CD4-positive, alpha-beta T cell treated with Interleukin-1 beta for 1 hour (primary cell): Measurements from ENCODE around the gene MATN1.
A peak's percentile ranks its signal among the peaks of the same experiment; 100 is the strongest.

ENCODE experiments used
- DNase-seq, 2 donors: peaks; one replicate each; pipeline ENCODE4 v3.0.0-alpha.2; 2020 to 2022

The MATN1 gene

DNA sequence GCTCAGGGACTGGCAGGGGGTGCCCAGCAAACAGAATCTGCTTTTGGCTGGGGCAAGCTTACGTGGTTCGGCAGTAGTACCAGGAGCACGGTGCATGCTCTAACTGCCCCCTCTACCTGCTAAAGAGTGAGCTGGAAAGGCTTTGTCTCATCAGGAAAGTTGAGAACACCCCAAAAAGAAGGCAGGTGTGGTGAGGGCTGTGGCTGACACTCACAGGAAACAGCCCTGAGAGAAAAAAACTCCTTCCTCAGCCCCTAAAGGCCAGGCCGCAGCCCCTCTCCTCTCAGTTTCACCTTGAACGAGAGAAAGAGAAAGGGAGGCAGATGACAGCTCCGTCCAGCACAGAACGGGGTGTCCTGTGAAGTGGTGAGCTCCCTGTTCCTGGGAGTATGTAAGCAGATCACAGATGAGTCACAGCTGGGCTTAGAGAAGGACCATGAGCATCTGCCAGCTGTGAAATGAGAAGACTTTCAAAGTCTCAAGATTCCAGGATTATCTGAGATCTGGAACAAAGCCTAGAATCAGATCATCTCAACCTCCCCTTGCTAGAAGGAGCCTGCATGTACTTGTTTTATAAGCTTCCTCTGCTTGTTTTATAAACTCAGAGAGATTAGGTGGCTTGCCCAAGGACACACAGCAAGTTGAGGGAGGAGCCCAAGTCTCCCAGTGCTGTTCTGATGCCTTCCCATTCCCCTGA, 20.8 kb upstream of the MATN1 start:
- peak in 1 of 2 donors; percentile 62 for DNase-seq

DNA sequence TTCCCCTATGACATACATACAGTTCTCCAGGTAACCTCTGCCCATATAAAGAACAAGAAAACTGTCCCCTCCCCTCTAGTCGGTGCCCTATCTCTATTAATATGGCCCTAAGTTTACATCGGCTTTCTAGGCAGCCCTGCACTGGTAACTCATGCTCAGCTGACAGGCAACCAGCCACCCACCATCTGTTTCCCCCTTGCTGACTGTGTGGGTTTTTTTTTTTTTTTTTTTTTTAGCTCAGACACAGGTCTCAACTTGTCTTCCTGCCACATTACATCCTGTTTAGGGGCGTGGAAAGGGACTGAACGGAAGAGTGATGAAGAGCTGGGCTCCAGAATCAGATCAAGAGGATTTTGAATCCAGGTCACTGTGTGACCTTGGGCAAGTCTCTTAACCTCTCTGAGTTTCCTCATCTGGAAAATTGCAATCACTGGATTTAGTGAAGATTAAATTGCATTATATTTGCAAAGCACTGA, 20.2 kb upstream of the MATN1 start:
- peak; percentile 84 to 86 for DNase-seq

DNA sequence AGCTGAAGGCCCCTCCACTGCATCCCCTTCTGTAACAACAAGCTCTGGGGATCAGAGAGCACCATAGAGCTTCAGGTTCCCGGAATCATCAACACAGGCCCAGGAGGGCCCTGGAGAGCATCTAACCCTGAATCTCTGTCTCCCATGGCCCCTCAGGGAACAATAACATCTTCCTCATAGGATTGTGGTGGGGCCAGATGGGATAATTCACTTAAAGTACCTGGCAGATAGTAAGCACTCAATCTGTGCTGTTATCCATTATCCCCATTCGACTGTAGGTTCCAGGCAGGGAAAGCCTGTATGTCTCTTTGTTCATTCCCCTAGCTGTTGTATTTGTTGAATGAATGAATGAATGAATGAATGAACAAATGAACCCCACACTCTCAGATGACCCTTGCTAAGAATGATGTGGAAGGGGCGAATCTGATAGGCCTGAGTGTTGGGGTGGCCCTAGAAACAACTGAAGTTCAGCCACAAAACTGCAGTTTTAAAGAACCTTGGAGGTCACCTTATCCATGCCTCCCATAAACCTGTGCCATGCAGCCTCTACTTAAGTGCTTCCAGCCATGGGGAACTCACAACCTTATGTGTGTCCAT, 19.7 kb upstream of the MATN1 start:
- no peak for DNase-seq

DNA sequence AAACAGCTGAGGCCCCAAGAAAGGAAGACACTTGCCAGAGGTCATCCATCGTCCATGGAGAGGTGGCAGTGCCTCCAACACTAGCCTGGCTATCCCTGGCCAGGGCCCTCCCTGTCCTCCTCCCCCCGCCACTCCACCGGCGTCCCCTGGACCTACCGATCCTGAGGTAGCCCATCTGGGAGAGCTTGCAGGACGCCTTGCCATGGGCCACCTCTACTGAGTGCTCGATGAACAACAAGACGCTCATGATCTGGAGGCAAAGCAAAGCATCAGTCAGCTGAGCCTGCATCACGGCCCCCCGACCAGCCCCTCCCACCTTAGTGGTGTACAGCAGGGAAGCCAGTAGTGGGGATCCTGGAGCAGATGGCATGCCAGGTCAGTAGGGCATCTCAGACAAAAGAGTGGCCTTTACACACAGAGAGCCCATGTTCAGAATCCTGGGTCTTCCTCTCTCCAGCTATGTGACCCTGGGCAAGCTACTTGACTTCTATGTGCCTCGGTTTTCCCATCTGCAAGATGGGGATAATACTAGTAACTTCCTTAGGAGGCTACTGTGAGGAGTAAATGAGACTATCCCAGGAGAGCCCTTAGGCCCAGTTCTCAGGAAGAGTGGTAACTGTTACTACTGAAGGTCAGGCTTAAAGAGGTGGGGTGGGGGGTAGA, 19.0 kb upstream of the MATN1 start:
- DNase-seq = no peak

DNA sequence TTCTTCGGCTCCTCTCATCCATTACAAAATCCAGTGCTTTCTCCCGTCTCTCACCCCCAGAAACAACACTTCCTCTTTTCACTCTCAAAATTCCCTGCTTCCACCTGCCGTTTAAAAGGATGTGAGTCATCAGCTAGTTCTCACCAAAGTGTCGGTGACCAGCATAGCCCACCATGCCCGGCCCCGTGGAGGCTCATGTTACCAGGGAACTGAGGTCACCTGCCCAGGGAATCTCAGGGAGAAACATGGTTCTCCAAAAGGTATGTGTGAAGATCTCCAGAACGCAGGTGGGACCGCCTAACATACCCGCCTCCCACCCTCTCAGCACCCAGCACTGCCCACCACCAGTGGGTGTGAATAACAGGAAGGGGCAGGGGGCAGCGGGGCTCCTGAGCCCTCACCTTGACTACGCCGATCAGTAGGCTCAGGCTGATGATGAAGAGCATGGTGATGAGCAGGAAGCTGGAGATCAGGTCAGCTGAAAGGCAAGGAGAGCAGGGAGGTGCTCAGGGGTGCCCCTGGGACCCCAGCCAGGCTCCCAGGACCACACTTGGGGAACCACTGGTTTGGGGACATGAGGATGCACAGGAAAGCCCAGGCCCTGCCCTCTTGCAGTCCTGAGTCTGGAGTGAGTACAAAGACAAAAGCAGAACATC, 18.0 kb upstream of the MATN1 start:
- DNase-seq = no peak

DNA sequence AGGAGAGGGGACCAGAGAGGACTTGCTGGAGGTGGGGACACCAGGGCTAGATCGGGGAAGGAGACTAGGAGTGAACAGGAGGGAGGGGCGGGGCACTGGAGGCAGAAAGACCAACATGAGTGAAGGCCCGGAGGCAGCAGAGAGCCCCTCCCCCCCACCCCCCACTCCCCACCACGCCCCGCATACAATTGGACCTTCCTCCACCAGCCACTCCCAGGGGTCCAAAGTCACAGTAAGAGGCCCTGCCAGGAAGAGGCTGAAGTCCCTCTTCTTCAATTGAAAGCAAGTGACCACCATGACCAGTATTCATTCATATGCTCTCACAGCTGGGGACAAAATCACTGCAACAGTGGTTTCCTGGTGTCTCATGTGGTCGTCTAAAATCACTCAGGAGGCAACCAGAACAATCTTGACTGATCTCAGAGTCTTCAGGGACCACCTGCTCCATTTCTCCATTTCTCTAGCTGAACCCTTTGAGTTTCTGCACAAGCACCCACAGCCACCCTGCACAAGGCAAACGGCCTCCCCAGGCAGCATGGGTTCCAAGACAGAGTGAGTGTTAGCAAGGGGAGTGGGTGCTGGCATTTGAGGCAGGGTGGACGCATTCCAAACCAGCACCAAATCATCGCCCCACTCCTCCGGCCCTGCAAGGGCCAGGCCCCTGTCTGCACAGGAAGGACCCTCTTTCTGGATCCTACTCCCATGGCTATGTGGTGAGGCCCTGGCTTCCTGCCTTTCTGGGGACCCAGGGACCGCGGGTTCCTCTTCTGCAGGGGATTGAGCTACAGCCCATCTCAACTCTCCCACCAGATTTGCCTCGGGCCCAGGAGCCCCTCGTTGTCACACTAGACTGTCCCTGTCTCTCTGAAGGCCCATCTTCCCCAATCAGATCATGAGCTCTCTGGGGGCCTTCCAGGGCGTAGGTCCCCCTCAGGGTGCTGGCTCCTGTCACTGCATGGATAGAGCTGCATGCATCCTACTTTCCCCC, 17.2 kb upstream of the MATN1 start:
- DNase-seq = no peak

DNA sequence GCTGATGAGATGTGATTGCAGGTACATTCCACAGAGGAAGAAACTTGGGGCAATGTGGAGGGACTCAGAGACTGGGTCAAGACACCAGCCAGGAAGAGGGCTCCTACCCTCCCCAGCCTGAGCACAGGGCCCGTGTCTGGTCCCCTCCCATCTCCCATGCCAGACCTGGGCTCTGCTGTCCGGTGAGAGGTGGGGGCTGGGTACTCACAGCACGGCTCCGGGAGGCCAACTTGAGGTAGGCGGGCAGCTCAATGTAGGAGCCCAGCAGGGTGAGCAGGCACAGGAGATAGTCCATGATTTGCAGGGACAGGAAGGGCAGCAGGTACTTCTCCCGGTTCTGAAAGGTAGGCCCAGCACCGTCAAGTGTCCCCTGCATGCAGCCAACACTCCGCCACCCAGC, 16.2 kb upstream of the MATN1 start:
- DNase-seq = no peak

DNA sequence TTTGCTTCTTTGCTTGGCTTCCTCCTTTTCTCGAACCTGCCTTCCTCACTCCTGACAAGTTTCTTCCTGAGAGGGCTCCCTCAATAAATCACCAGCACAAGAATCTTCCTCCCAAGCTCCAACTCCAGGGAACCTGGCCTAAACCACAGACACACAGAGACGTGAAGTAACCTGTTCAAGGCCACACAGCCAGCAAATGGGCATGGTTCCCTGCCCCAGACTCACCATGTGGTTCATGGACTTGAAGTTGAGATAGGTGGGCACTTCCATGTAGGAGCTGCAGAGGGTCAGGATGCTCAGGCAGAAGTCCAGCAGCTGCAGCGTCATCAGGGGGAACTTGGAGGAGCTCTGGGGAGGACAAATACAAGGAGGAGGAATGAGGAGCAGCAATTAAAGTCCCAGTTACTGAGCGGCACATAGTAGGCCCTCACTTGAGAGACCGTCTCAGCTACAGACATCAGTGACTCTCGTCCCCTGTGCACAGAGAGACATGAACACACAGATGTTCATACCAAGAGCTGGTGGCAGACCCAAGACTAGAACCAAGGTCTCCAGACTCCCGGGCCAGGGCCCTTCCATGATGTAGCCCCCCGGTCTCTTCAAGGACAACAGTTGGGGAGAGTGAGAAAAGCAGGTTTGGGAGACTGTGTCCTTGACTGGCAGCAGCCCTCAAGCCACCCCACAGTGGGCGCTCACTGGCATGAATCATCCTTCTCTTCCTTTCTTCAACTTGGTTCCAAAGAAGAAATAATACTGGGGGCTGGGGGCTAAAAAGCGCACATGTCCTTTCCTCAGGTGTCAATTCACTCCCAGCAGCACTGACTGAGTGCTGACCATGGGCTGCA, 15.6 kb upstream of the MATN1 start:
- DNase-seq = no peak

DNA sequence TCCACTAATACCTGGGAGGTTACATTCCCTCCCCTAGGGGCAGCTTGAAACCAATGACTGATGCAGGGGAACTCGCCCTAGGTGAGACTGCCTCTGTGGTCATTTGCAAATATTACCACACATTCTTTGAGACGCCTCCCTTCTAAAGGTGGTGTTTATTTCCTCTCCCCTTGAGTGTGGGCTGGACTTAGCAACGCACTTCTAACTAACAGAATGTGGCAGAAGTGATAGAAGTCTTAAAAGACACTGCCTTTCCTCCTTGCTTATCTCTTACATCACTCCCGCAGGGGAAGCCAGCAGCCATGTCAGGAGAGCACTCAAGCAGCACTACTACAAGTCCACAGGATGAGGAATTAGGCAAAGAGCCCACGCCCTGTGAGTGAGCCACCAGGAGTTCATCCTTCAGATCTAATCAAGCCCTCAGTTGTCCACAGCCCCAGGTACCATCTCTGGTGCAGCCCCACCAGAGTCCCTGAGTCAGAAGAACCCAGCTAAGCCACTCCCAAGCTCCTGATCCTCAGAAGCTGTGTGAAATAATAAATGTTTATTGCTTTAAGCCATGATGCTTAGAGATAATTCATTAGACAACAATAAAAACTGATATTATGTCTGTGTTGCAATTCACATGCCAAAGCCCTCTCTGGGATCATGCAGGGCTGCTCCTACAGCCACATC, 14.8 kb upstream of the MATN1 start:
- DNase-seq = no peak

DNA sequence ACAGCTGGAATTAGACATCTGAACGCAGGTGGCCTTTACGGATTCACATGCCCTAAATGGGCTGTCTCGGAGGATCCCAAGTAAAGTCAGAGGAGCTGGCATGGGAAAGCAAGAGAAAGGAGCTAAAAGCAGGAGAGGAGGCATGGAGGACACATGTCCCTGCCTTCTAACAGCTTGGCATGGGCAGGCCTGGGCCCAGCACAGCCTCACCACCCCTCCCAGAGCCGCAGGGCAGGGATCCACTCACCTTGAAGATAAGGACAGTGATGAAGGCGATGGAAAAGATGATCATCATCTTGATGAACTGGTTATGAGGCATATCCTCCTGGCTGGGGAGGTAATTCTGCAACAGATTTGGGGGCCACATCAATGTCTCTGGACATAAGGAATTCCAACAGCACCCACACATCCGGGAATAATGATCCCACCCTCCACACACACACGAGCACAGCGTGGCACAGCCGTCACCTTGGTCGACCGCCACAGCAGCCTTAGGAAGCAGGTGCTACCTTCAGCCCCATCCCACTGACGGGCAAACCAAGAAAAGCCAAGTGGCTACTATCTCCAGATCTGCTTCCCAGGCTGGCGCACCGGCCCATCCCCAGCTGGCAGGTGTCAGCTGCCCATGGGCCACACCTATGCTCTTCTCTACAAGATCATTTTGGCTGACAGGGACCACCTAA, 14.1 kb upstream of the MATN1 start:
- DNase-seq = no peak

DNA sequence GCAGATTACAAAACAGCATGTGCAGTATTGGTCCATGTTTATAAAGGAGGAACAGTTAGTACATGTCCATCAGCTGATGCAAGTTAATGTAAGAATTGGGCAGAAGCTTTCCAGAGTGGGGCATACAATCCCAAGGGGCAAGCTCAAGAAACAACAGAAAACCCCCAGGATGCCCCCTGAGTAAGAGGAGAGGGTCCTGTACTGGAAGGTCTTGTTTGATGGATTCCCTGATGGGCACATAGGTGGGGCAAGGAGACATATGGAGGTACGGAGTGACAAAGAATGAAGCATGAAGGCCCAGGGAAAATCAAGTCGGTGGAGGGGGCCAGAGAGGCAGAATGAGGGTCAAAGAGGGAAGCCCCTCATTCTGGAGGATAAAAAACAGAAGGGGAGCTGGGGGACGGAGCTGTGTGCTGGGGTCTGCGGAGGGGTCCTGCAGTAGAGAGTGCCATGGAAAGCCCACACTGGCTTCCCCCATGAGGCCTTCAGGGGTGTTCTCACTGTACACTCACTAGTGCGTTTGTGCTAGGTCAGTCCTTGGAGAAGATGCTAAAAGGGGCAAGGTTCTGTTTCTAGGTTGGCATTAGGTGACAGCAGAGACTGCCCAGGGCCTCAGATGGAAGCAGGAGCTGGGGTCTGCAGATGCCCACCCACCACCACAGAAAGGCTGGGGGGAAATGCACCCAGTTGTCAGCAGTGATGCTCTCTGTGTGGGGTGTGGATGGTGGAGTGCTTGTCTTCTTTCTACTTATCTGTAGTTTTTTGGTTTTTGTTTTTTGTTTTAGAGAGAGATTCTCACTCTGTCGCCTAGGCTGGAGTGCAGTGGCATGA, 12.5 kb upstream of the MATN1 start:
- no peak for DNase-seq

DNA sequence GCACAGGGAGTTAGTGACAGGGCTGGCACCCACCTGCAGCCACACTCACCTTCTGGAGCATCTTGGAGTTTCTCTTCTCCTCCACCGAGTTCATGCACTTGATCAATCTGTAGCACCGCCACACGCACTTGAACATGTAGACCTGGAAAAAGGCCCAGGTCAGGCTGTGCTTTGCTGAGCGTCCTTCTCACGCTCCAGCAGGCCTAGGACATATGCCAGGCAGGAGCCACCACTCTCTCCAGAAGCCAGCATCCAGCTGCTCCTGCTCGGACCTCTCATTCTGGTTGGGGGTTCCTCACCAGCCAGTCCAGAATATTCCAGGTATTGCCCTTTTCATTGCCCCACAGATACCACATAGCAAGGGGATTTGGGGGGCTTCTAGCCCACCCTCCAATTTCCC, 11.7 kb upstream of the MATN1 start:
- DNase-seq = no peak

DNA sequence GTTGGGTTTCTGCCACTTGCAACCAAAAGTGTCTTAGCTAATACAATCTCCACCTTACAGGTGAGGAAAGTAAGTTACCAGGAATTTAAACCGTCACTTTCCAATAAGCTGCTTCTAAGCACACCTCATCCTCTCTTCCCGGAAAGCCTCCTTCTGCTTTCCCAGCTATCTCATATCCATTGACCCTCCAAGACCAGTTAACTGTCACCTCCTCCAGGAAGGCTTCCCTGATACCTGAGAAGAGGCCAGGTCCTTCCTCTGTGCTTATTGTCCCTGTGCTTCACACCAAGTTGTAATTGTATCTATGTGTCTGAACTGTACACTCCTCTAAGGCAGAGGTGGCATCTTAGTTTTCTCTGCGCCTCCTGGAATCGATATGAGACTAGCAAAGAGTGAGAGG, 11.2 kb upstream of the MATN1 start:
- no peak for DNase-seq

DNA sequence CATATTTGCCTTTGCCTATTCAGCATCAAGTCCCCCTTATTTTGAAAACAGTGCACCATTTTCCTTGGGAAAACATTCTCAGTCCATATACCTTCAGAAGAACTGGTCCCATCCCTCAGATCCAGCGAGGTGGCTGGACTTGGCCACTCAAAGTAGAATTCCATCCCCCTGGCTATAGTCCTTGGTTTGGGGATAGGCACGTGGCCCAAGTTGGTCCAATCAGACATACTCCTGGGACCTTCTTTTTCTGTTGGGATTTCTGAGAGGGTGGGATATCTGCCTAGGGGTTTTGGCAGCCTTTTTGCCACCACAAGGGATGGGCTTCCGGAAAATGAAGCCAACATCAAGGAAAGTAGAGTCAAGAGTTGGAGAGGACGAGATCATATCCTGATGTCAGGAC, 10.7 kb upstream of the MATN1 start:
- DNase-seq = no peak

DNA sequence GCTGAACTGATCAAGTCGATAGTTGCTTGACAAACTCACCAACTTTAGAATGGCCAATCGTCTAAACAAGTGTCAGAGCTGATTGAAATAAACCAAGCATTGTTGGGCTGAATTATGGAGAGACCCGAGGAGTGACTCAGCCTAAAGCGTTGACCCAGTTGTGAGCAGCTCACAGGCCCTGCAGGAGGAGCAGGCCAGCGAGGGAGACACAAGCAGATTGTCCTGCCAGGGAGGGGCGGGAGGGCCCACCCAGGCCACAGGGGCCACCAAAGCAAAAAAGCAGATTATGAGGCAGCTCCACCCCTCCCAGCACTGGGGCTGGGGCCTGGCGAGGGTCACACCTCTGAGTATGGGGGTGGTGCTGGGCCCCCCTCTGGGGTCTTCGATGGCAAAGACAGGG, 10.1 kb upstream of the MATN1 start:
- DNase-seq = no peak

DNA sequence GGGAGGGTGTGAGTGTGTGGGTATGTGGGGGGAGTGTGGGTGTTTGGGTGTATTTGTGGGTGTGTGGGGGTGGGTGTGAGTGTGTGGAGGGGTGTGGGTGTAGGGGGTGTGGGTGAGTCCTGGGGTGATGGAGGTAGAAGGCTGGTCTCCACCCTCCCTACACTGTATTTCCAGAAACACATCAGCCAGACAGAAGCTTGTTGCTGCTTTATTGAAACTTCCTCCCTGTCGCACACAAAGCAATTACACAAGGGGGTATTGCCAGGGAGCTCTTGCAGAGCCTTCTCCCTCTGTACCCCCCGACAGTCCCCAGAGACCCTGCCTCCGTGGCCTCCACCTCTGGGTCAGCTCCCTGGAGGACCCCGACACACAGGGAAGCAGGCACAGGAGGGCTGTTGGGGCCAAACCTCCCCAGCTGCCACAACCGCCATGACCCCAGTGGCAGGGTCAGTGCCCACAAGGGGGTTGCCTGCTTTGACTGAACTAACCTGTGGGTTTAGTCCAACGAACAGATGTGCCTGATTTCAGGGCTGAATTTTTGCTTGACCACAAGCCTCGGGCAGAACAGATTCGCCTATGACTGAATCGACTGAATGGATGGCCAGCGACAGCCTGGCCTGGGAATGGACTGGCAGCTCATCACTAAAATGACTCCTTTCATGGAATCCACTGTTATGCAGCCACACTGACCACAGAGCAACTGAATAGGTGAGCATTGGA, 9.1 kb upstream of the MATN1 start:
- peak in 1 of 2 donors; percentile 40 for DNase-seq

DNA sequence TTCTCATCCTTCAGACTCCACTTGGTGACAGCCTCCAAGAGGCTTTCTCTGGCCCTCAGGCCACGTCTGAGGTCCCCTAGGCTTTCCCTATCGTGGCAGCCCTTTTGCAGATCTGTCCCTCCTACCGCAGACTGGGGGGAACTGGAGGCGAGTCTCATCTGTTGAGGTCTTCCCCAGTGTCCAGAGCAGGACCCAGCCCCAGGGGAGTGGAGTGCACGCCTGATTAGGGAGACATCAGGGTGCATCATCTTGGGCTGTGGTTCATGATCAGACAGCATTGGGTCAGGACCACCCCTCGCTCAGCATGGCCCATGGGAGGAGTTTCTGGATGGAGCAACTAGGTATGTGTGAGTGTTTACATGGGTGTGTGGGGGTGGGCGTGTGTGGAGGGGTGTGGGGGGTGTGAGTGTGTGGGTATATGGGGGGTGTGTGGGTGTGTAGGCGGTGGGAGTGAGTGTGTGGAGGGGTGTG, 8.5 kb upstream of the MATN1 start:
- DNase-seq = no peak

DNA sequence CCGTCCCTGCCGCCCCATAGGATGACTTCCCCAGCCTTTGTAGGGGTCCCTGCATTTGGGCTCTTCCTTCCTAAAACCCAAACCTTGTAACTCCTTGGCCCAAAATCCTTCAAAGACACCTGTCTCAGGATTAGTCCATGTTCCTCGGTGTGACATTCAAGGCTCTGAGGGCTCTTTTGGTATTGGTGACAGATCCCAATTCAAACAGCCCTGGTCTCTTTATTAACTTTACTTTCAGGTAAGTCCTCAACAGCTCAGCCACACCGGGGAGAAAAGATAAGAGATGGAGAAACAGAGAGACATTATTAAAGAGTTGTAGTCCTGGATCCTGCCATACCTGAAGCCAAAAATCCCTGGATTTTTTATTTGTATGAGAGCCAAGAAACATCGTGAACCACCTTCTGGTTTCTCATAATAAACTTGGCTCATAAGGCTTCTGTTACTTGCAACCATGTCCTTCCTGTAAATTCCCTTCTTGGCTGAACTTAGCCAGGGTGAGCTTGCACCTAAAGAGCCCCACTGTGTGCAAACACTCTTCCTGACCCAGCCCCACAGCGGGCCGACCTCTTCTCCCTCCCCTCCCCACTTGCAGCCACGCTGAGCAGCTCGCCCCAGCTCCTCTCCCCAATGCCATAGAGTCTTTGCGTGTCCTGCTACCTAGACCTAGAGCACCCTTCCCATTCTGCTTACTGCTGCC, 7.9 kb upstream of the MATN1 start:
- no peak for DNase-seq
